Right ventricle myocardium inferior (tissue), 1 donor: ENCODE results near the gene DNM3. TPM values are rescaled to one million over a fixed set of nuclear protein-coding genes. Genes with fewer than 3 reads are reported as not detected.

Source experiments
- ATAC-seq: fragments of 200-7000 bp; cut with Tn5 transposase; one replicate; pipeline ENCODE4 v1.9.1; 2020; ENCODE audit warnings: mild to moderate bottlenecking, moderate library complexity
- DNase-seq: peaks from one replicate; pipeline ENCODE4 v3.0.0; 2021; ENCODE audit errors: missing footprints
- intact Hi-C: fragments of 100-400 bp; cut with DNase I; formaldehyde crosslinking; loops from one replicate; pipeline ENCODE4 v1.11.0; 2022
- total RNA-seq: library from RNA; stranded (reverse); fragmentation: NEBNext Ultra II Directional; extraction: Animal tissue kit (Norgen Biotek cat#: 25700); gene quantifications from one replicate; pipeline ENCODE4 v1.2.1, GENCODE V29; 2021
- donor health status: DM: no; HTN: yes; CAD: no; lungs with severe emphysema.

Gene DNM3
- total RNA-seq, 1 donor from 2014 or later = 1.8 TPM

- DNase-seq (no peak), ATAC-seq (no peak)
- intact Hi-C loops = no loop called here
These were observed 26.6 kb upstream of the DNM3 start for GRCh38 chr1:171814692-171815091.

- ATAC-seq = no peak
- intact Hi-C loops = no loop called here
- no peak for DNase-seq
These were observed 24.9 kb upstream of the DNM3 start for GRCh38 chr1:171816300-171816901.

- no peak for DNase-seq
- no peak for ATAC-seq
- intact Hi-C loops = no loop called here
These were observed 23.6 kb upstream of the DNM3 start for GRCh38 chr1:171817511-171818265.

GRCh38 chr1:171819946-171820345 is 21.4 kb upstream of the DNM3 start:
- ATAC-seq = no peak
- intact Hi-C loops = no loop called here

GRCh38 chr1:171826973-171827372 is 14.3 kb upstream of the DNM3 start:
- ATAC-seq (no peak), DNase-seq (no peak)
- intact Hi-C loops = no loop called here

More at GRCh38 chr1:171819946-171820345, 21.4 kb upstream of the DNM3 start:
- no peak for DNase-seq

- intact Hi-C loops = no loop called here
- no peak for ATAC-seq
- no peak for DNase-seq
These were observed 12.5 kb upstream of the DNM3 start for GRCh38 chr1:171828794-171829193.

- DNase-seq = no peak
- intact Hi-C loops = no loop called here
- ATAC-seq = no peak
These were observed 8.0 kb upstream of the DNM3 start for GRCh38 chr1:171833091-171833825.

GRCh38 chr1:171834821-171835220 is 6.5 kb upstream of the DNM3 start:
- DNase-seq (no peak), ATAC-seq (no peak)
- intact Hi-C loops = no loop called here

GRCh38 chr1:171835891-171836290 is 5.4 kb upstream of the DNM3 start:
- intact Hi-C loops = no loop called here
- ATAC-seq (no peak), DNase-seq (no peak)

- intact Hi-C loops = no loop called here
- ATAC-seq (no peak), DNase-seq (peak; percentile 58)
These were observed 848 bp downstream of the DNM3 start for GRCh38 chr1:171841931-171842761.

GRCh38 chr1:171844381-171844780 is 3.1 kb downstream of the DNM3 start:
- DNase-seq (no peak), ATAC-seq (no peak)
- intact Hi-C loops = no loop called here

- ATAC-seq (no peak), DNase-seq (no peak)
- intact Hi-C loops = no loop called here
These were observed 4.7 kb downstream of the DNM3 start for GRCh38 chr1:171845998-171846397.

GRCh38 chr1:171849245-171849898 is 8.1 kb downstream of the DNM3 start:
- intact Hi-C loops = no loop called here
- ATAC-seq = no peak
- no peak for DNase-seq

- no peak for DNase-seq
These were observed 9.5 kb downstream of the DNM3 start for GRCh38 chr1:171850651-171851350.

GRCh38 chr1:171852272-171852671 is 11.0 kb downstream of the DNM3 start:
- ATAC-seq = no peak
- intact Hi-C loops = no loop called here

More at GRCh38 chr1:171850651-171851350, 9.5 kb downstream of the DNM3 start:
- no peak for ATAC-seq
- intact Hi-C loops = no loop called here

GRCh38 chr1:171855381-171855780 is 14.1 kb downstream of the DNM3 start:
- DNase-seq (no peak), ATAC-seq (no peak)
- intact Hi-C loops = no loop called here

More at GRCh38 chr1:171852272-171852671, 11.0 kb downstream of the DNM3 start:
- no peak for DNase-seq

- intact Hi-C loops = no loop called here
- ATAC-seq = no peak
- no peak for DNase-seq
These were observed 17.4 kb downstream of the DNM3 start for GRCh38 chr1:171858696-171859095.

GRCh38 chr1:171860696-171861095 is 19.4 kb downstream of the DNM3 start:
- intact Hi-C loops = no loop called here
- no peak for ATAC-seq

More at GRCh38 chr1:171860696-171861095, 19.4 kb downstream of the DNM3 start:
- no peak for DNase-seq
